Measurements from ENCODE around the gene DCDC1.

DNA sequence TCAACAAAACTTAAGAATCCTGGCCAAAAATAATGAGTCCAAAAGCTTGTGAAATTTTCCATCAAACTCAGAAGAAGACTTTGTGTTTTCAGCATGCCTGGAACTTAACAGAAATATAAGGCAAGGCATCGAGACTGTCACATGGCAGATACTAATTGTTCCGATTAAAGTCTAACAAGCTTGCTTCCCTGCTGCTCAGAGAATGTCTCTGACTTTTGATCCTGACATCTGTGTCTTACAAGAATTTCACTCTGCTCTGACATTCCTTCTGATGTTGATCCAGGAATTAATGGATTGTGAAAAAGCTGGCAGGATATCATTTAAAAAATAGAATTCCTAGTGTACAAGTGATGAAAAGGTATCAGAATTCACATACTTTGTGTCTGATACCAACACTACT, 170.2 kb downstream of the DCDC1 start:
- TF ChIP-seq, protein P1, sequence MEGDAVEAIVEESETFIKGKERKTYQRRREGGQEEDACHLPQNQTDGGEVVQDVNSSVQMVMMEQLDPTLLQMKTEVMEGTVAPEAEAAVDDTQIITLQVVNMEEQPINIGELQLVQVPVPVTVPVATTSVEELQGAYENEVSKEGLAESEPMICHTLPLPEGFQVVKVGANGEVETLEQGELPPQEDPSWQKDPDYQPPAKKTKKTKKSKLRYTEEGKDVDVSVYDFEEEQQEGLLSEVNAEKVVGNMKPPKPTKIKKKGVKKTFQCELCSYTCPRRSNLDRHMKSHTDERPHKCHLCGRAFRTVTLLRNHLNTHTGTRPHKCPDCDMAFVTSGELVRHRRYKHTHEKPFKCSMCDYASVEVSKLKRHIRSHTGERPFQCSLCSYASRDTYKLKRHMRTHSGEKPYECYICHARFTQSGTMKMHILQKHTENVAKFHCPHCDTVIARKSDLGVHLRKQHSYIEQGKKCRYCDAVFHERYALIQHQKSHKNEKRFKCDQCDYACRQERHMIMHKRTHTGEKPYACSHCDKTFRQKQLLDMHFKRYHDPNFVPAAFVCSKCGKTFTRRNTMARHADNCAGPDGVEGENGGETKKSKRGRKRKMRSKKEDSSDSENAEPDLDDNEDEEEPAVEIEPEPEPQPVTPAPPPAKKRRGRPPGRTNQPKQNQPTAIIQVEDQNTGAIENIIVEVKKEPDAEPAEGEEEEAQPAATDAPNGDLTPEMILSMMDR (IDR thresholded peaks at IDR 0.05): no peak
- TF ChIP-seq POLR2AphosphoS5 (IDR thresholded peaks at IDR 0.05): no peak
- no peak for TF ChIP-seq POLR2A (IDR thresholded peaks at IDR 0.05)
- TF ChIP-seq EP300 (IDR thresholded peaks at IDR 0.05): no peak

Measured in suprapubic skin (tissue), 4 donors.